OCI-LY7 (cell line): ENCODE measurements around the gene RAB3IL1. TPM values are rescaled to one million over a fixed set of nuclear protein-coding genes. Genes with fewer than 3 reads are reported as not detected.

ENCODE experiments used
- BruUV-seq: library from RNA; stranded (reverse); fragments of 400-500 nt; replicated peaks from 2 replicates; lab custom pipeline; 2021; lab: Mats Ljungman, UMichigan
- CTCF ChIA-PET: fragments of 300-600 bp; sonication (Branson Sonifier 250); formaldehyde crosslinking; loops from one replicate; lab custom pipeline; 2022; ENCODE audit warnings: antibody characterized with exemption; ENCODE audit not compliant: unreplicated experiment; lab: Charles Lee
- POLR2A ChIA-PET: fragments of 300-600 bp; sonication (Branson Sonifier 250); formaldehyde crosslinking; loops from one replicate; lab custom pipeline; 2022; ENCODE audit warnings: antibody characterized with exemption; lab: Charles Lee
- DNase-seq: peaks from one replicate; pipeline ENCODE4 v3.0.0-alpha.2; 2015; ENCODE audit warnings: low spot score
- H2AFZ ChIP-seq: fragments of 200-600 bp; sonication (generic), shearing (Covaris generic); 2 replicates; pipeline ENCODE4 v1.6.1; 2014; ENCODE audit warnings: mild to moderate bottlenecking, antibody characterized with exemption, low read length, moderate library complexity
- H3K27ac ChIP-seq: fragments of 200-600 bp; sonication (generic); 2 replicates; pipeline ENCODE4 v1.5.1; 2014; ENCODE audit warnings: mixed run types, low read depth, mild to moderate bottlenecking, moderate library complexity, low read length, inconsistent platforms; ENCODE audit not compliant: poor library complexity, severe bottlenecking
- H3K36me3 ChIP-seq: fragments of 200-600 bp; sonication (generic); 2 replicates; pipeline ENCODE4 v1.6.1; 2014; ENCODE audit warnings: mild to moderate bottlenecking, antibody characterized with exemption, low read length, moderate library complexity, mixed read lengths; ENCODE audit not compliant: insufficient read depth
- H3K4me1 ChIP-seq: fragments of 200-600 bp; sonication (generic); 2 replicates; pipeline ENCODE4 v1.5.1; 2014; ENCODE audit warnings: mild to moderate bottlenecking, low read length; ENCODE audit not compliant: insufficient read depth, poor library complexity, severe bottlenecking
- H3K4me2 ChIP-seq: fragments of 200-600 bp; sonication (generic); 2 replicates; pipeline ENCODE4 v1.6.1; 2014; ENCODE audit warnings: mild to moderate bottlenecking, low read length
- H3K4me3 ChIP-seq: fragments of 200-600 bp; sonication (generic); 2 replicates; pipeline ENCODE4 v1.5.1; 2014; ENCODE audit warnings: mild to moderate bottlenecking, low read depth, low read length; ENCODE audit not compliant: poor library complexity, severe bottlenecking
- H3K79me2 ChIP-seq: fragments of 200-600 bp; sonication (generic); 2 replicates; pipeline ENCODE4 v1.6.1; 2016; ENCODE audit warnings: low read depth, mild to moderate bottlenecking, low read length, moderate library complexity, mixed read lengths; ENCODE audit not compliant: insufficient read depth
- H3K9me2 ChIP-seq: fragments of 200-600 bp; sonication (generic); 2 replicates; pipeline ENCODE4 v1.6.1; 2016; ENCODE audit warnings: mild to moderate bottlenecking, low read length, mixed read lengths; ENCODE audit not compliant: insufficient read depth
- H3K9me3 ChIP-seq: fragments of 200-600 bp; sonication (generic); 2 replicates; pipeline ENCODE4 v1.6.1; 2014; ENCODE audit warnings: mild to moderate bottlenecking, mixed run types, low read length, mixed read lengths
- H4K20me1 ChIP-seq: fragments of 200-600 bp; sonication (generic); 2 replicates; pipeline ENCODE4 v1.6.1; 2014; ENCODE audit warnings: mild to moderate bottlenecking, antibody characterized with exemption, low read length, moderate library complexity, mixed read lengths; ENCODE audit not compliant: insufficient read depth
- EZH2phosphoT487 ChIP-seq: fragments of 200-600 bp; sonication (generic); IDR thresholded peaks from 2 replicates; pipeline ENCODE4 v1.6.1; 2018; ENCODE audit warnings: low read depth, borderline replicate concordance, mild to moderate bottlenecking, mixed run types, antibody characterized with exemption, low read length, moderate library complexity, mixed read lengths
- intact Hi-C: fragments of 100-400 bp; cut with micrococcal nuclease; formaldehyde crosslinking; loops from one replicate; pipeline ENCODE4 v1.10.0; 2022; ENCODE audit not compliant: unreplicated experiment
- total RNA-seq, 2 experiments: library from RNA; depleted of rRNA in 1 of 2; stranded (reverse); fragments of >200 nt in 1 of 2; shearing (Covaris generic) in 1 of 2; gene quantifications; 2 replicates each; pipeline ENCODE4 v1.2.3, GENCODE V29; 2014 to 2022
- TF ChIP-seq, protein P1 (sequence below): fragments of 200-600 bp; sonication (generic); conservative IDR thresholded peaks from 2 replicates; pipeline ENCODE4 v1.5.1; 2014; ENCODE audit warnings: mild to moderate bottlenecking, antibody characterized with exemption, low read length, moderate library complexity, mixed read lengths

Gene RAB3IL1
- total RNA-seq, 2 experiments from 2014 or later, result not detected

DNA sequence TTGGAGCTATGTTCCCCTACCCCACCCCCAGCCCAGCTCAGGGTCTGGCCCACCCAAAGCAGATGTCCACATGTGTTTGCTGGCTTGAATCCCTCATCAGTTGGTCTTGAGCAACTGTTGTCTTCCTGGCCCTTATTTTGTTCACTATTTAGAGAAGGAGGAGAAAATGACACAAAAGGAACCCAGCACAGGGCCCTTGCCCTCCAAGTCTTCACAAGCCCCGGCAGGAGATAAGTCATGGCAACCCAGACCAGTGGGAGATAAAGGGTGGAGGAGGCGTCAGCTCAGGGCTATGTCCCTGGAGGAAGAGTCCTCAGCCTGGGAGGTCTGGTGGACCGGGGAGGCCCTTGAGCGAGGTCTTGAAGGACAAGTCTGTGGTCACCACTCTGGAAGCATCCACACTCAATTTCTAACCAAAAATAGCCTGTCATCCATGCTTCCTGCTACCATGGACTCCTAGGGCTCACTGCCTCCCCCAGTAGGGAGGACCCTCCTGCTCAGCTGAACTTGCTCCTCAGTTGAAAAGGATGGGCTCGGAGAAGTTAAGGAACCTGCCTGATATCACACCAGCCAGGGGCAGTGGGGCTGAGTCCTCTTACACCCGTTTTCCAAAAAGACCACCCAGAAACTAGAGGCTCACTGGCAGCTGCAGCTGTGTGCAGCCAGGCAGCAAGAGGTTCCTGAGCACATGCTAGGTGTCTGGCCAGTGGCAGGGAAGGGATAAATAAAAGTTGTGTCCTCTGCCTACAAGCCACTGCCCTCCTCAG lies 1.8 kb upstream of the RAB3IL1 start:
- Histone ChIP-seq H3K79me2 (no peaks in the 10 kb centered on the region), H3K4me2 (peak overlapping the region; percentile 10; the same call in 1 of the 2 replicates), H3K9me3 (no peaks in the 10 kb centered on the region), H3K4me1 (peaks cover 12% of the 10 kb centered on the region), H3K9me2 (no peaks in the 10 kb centered on the region), H3K27ac (no peak overlapping the region), H4K20me1 (no peaks in the 10 kb centered on the region), H3K36me3 (no peaks in the 10 kb centered on the region), H3K4me3 (no peak overlapping the region), H2AFZ (no peak overlapping the region)
- intact Hi-C loops, result no loop called here
- ChIA-PET POLR2A (no interaction called here), CTCF (no interaction called here)
- TF ChIP-seq EZH2phosphoT487, result no peak
- BruUV-seq, result no TSS peak
- peak; percentile 19 for DNase-seq

DNA sequence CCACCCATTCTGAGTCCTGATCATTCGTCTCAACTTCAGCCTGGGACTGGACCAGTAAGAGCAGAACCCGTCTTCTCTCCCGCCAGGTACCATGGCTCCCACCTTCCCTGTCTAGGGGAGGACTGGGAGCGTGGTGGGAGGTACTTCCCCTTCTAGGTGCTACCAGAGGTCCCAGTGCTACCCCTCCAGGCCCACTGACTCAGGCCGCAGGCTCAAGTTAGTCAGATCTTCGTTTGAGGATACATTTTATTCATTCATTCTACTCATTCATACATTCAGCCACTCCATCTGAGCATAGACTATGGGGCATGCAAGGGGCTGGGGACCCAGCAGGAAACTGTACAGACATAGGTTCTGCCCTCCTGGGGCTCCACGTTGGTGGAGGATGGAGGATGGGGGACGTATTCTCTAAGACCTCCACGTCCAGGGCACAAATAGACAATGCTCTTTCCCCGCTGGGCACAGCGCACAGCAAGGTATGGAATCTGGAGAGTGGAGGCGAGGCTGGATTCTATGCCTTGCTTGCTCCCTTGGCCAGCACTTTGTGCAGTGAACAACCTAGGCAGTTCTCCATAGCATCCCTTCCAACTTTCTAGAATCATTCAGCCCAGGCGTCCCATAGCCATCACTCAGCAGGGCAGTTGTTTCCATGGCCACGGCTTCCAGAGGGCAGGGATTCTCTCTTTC lies 1.0 kb upstream of the RAB3IL1 start:
- ChIA-PET POLR2A (no interaction called here), CTCF (no interaction called here)
- Histone ChIP-seq H4K20me1 (no peaks in the 10 kb centered on the region), H3K79me2 (no peaks in the 10 kb centered on the region), H3K36me3 (no peaks in the 10 kb centered on the region), H3K4me3 (no peak overlapping the region), H3K4me1 (peaks cover 12% of the 10 kb centered on the region), H3K9me2 (no peaks in the 10 kb centered on the region), H3K9me3 (no peaks in the 10 kb centered on the region), H3K27ac (no peak overlapping the region), H2AFZ (no peak overlapping the region), H3K4me2 (no peak overlapping the region)
- no peak for TF ChIP-seq EZH2phosphoT487
- TF ChIP-seq, protein P1, sequence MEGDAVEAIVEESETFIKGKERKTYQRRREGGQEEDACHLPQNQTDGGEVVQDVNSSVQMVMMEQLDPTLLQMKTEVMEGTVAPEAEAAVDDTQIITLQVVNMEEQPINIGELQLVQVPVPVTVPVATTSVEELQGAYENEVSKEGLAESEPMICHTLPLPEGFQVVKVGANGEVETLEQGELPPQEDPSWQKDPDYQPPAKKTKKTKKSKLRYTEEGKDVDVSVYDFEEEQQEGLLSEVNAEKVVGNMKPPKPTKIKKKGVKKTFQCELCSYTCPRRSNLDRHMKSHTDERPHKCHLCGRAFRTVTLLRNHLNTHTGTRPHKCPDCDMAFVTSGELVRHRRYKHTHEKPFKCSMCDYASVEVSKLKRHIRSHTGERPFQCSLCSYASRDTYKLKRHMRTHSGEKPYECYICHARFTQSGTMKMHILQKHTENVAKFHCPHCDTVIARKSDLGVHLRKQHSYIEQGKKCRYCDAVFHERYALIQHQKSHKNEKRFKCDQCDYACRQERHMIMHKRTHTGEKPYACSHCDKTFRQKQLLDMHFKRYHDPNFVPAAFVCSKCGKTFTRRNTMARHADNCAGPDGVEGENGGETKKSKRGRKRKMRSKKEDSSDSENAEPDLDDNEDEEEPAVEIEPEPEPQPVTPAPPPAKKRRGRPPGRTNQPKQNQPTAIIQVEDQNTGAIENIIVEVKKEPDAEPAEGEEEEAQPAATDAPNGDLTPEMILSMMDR, result no peak
- DNase-seq, result no peak
- BruUV-seq, result no TSS peak
- intact Hi-C loops, result no loop called here

DNA sequence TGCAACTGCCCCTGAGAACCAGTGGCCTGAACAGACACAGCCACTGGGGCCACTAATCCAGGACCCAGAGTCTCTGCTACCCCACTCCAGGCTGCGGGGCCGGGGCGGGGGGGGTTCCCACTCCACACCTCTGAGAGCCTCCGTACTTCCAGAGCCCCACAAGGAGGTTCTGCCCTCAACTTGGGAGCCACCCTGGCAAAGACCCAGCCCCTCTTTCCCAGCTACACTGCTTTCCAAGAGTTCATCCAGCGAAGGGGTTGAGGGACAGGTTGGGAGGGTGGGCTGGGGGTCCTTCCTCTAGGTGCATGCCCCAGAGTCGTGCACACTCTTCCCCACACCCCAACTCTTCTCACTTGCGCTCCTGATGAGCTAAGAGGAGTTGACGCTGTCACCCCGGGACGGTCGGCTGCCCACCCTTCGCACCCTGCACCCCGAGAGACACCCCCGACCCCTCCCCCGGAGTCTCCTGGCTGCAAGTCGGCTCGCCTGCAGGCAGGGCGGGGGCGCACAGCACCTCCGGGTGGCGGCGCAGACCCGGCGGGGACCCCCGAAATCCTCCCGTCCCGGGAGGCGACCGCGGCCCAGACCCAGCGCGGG lies 531 bp downstream of the RAB3IL1 start:
- no peak overlapping the region for H3K27ac ChIP-seq
- H3K4me2 ChIP-seq, result no peak overlapping the region
- H4K20me1 ChIP-seq, result no peaks in the 10 kb centered on the region
- H3K4me1 ChIP-seq, result peaks cover 12% of the 10 kb centered on the region
- H3K36me3 ChIP-seq, result no peaks in the 10 kb centered on the region
- no peaks in the 10 kb centered on the region for H3K9me3 ChIP-seq
- intact Hi-C loops, result no loop called here
- no peaks in the 10 kb centered on the region for H3K79me2 ChIP-seq
- CTCF ChIA-PET, result interaction anchor here (0.6 kb wide), 1 partner anchor 195 kb away, joined by 5 read pairs; no protein-coding TSS in a partner anchor
- DNase-seq, result no peak
- no peaks in the 10 kb centered on the region for H3K9me2 ChIP-seq
- POLR2A ChIA-PET, result no interaction called here
- TF ChIP-seq EZH2phosphoT487, result no peak
- TF ChIP-seq, protein P1, result no peak
- H3K4me3 ChIP-seq, result no peak overlapping the region
- H2AFZ ChIP-seq, result no peak overlapping the region
- BruUV-seq, result no TSS peak
